ENCODE data around the gene PLEKHG1.

Gene PLEKHG1

GRCh38 chr6:150599199-150600009 is at the start of gene PLEKHG1:
Gene PLEKHG1, plus strand, starts transcription at chr6:150599885. Its CDS starts 133,797 bp downstream, at chr6:150733682.
- peak in 2 of 3 donors; percentile 24 to 26 for DNase-seq (ENCODE audit: low read depth in 3 of 3, low spot score in 1 of 3)

GRCh38 chr6:150550244-150550643 is 49.4 kb upstream of the PLEKHG1 start:
- no peak for DNase-seq (ENCODE audit: low read depth in 3 of 3, low spot score in 1 of 3)

DNA sequence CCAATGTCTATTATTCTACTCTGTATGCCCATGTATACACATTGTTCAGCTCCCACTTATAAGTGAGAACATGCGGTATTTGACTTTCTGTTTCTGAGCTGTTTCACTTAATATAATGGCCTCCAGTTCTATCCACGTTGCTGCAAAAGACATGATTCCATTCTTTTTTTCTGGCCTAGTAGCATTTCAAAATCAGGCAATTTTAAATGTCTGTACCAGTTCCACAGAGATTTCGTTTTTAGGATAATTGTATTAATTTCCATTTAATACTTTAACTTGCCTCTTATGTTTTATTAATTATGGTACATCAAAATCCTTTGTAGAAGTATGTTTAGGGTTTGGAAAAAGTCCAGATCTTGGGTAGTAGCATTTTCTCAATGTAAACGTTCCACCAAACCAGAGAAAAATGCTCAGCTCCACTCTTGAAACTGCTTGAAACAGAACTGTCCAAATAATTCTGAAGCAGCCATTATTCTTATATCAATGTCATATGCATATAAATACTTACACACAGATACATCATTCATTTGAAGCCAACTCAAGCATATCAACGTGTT is 42.6 kb upstream of the PLEKHG1 start:
- no peak for DNase-seq (ENCODE audit: low read depth in 3 of 3, low spot score in 1 of 3)

DNA sequence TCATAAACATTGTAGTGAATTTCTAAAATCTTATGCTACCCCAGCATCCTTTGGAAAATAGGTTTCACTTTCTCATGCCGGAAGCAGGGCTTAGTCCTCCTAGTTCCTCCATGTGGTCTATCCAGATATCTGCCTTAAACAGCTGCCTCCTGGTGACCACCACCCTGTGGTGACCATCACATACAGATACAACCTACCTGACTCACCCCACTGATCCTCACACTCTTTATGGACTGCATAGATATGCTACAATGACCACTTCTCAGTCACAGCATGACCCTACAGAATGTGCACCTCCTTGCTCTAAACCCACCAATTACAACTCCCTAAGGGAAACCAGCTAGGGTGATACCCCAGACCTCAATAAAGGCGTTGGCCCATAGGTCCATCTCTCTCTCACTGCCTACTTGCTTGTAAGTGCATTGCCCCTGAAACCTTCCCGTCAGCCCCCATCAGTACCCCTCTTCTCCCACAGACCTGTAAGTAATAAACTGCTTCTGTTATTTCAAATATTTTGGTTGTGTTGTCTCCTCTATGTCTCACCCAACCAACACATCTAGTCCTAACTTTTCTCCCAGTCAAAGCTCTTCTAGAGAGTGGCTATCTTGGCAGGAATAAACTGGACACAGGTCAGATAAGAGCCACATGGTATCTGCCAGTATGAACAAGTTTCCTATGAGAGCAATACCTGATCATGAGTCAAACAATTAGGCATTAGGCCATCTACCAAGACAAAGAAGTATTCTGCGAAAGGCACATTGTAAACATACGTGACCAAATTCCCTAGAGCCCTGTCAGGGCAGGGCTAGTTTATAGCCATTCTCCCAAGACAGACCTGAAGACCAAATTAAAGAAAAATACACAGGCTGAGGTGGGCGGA is 39.4 kb upstream of the PLEKHG1 start:
- no peak for DNase-seq (ENCODE audit: low read depth in 3 of 3, low spot score in 1 of 3)

- no peak for DNase-seq (ENCODE audit: low read depth in 3 of 3, low spot score in 1 of 3)
These were observed 38.8 kb upstream of the PLEKHG1 start for GRCh38 chr6:150560884-150561219.

DNA sequence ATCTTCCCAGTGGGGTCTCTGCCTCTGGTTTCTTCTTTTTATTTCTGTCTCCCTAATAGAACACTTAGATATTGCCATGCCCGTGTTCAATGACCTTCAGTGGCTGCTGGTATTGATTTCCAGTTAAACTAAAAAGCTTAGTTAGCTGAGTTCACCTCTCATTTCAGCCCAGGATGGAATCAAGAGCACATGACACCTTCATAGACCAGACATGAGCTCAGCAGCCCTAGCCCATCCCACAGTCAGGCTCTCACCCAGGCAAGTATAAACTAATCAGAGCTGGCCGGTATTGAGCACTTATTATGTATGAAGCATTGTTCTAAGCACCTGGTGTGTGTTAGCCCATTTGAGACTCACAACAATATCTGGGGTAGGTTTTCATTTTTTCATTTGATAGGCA is 33.7 kb upstream of the PLEKHG1 start:
- no peak for DNase-seq (ENCODE audit: low read depth in 3 of 3, low spot score in 1 of 3)

GRCh38 chr6:150566486-150566885 is 33.2 kb upstream of the PLEKHG1 start:
- DNase-seq (ENCODE audit: low read depth in 3 of 3, low spot score in 1 of 3): no peak

GRCh38 chr6:150567380-150567779 is 32.3 kb upstream of the PLEKHG1 start:
- no peak for DNase-seq (ENCODE audit: low read depth in 3 of 3, low spot score in 1 of 3)

- DNase-seq (ENCODE audit: low read depth in 3 of 3, low spot score in 1 of 3): no peak
These were observed 31.8 kb upstream of the PLEKHG1 start for GRCh38 chr6:150567823-150568383.

GRCh38 chr6:150568560-150568959 is 31.1 kb upstream of the PLEKHG1 start:
- no peak for DNase-seq (ENCODE audit: low read depth in 3 of 3, low spot score in 1 of 3)

DNA sequence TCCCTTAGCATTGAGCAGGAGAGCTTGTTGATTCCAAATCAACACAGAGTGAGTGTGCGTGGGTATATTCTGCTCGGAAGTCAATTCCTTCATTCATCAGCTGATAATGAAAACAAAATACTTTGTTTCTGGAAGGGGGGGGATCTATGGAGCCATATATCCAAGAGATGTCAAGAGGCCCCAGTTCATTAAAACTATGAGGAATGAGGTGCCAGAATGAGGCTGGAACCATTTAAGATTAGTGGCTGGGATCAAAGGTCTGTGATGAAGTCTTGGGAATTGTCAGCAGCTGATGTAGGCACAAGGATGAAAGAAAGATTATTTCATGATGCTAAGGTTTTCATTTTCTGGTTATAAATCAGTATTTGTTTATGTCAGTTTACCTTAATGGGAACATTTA is 30.5 kb upstream of the PLEKHG1 start:
- DNase-seq (ENCODE audit: low read depth in 3 of 3, low spot score in 1 of 3): no peak

DNA sequence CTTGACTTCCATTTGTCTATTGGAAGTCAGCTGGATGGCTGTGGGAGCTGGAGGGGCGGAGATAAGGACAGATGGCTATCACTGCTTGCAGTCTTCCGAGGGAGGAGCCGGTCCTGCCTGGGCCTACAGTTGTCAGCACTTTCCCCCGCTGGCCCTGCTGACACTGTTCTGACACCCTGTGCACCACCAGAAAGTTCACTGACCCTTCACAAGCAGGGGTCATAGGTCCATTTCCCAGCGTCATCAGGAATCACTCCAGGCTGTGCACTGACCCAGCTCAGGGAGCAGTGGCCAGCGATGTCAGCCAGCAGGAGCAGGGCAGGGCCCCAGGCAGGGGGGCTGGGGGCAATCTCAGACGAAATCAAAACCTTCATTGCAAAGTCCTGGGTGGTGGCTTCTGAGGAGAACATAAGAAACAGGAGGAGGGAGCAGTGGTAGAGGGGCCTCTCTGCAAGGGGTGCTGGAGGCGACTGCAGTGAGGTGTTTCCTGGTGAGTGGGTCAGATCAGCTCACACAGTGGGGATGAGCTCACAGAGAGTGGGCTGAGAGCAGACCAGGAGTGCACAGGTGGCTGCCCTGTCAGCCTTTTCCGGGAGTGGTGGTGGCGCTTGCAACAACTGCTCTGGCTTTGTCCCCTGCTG is 26.5 kb upstream of the PLEKHG1 start:
- no peak for DNase-seq (ENCODE audit: low read depth in 3 of 3, low spot score in 1 of 3)

GRCh38 chr6:150575836-150576235 is 23.8 kb upstream of the PLEKHG1 start:
- DNase-seq (ENCODE audit: low read depth in 3 of 3, low spot score in 1 of 3): no peak

- no peak for DNase-seq (ENCODE audit: low read depth in 3 of 3, low spot score in 1 of 3)
These were observed 22.9 kb upstream of the PLEKHG1 start for GRCh38 chr6:150576651-150577226.

DNA sequence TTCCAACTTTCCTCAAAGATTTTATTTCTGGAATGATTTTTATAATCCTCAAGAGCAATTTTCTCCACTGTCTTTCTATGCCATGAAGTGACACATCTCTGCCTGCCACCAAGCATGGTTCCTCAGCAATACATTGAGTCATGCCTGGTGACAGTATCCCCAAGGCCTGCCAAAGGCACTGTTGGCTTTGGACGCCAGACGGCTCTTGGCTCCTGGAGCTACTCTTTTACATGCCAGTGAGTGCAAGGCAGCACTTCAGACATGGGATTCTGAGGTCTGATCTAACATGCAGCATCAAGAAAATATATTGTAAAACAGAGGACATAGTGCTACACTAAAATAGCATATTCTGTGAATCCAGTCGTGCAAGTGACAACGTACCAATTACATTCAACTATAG is 20.1 kb upstream of the PLEKHG1 start:
- DNase-seq (ENCODE audit: low read depth in 3 of 3, low spot score in 1 of 3): no peak

- no peak for DNase-seq (ENCODE audit: low read depth in 3 of 3, low spot score in 1 of 3)
These were observed 19.2 kb upstream of the PLEKHG1 start for GRCh38 chr6:150580489-150580888.

GRCh38 chr6:150584065-150584464 is 15.6 kb upstream of the PLEKHG1 start:
- no peak for DNase-seq (ENCODE audit: low read depth in 3 of 3, low spot score in 1 of 3)

- DNase-seq (ENCODE audit: low read depth in 3 of 3, low spot score in 1 of 3): no peak
These were observed 15.1 kb upstream of the PLEKHG1 start for GRCh38 chr6:150584596-150584995.

DNA sequence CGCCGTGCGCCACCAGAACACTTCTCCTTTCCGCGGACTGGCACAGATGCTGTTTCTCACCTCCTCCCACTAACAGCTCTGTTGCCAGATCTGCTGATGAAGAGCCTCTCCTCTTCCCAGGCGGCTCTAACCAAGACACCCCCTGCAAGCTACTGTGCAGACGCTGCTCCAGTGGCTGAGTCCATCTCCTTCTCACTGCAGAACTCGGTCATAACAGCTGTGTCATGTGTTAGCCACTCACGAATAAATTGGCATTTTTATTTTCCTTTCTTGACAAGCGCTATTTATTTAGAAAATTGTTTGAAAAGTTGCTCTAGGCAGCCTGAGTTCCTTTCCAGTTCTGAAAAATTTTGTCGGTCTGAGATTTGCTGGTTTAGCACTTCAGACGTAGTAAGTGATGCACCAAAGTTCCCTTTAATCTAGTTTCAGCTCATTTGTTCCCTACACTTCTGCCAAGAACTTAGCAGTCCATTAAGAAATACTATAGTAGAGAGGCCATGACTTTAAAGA is 12.8 kb upstream of the PLEKHG1 start:
- no peak for DNase-seq (ENCODE audit: low read depth in 3 of 3, low spot score in 1 of 3)

- DNase-seq (ENCODE audit: low read depth in 3 of 3, low spot score in 1 of 3): no peak
These were observed 12.0 kb upstream of the PLEKHG1 start for GRCh38 chr6:150587637-150588036.

Data from stimulated activated CD4-positive, alpha-beta T cell treated with anti-CD3 and anti-CD28 coated beads, TNF-alpha, amount 100 ng/mL, for 1 hour (primary cell).